ENCODE data around the gene DUSP21. TPM values are rescaled to one million over a fixed set of nuclear protein-coding genes. Genes with fewer than 3 reads are reported as not detected.

Gene DUSP21
- total and polyA plus RNA-seq, 2 donors (not counting 3 experiments of a cell fraction or from before 2014, with no cell fraction given) = not detected

GRCh38 chrX:44875185-44875489 is 31.3 kb downstream of the DUSP21 start:
- FAIRE-seq (no peak), DNase-seq (ENCODE audit: low read depth, low spot score) (no peak)
- Histone ChIP-seq H3K27ac (ENCODE audit: insufficient read depth, low read depth, low read length) (no peak overlapping the region), H3K9me3 (replicated peaks; ENCODE audit: control insufficient read depth, insufficient read depth, low read length) (no peaks in the 10 kb centered on the region), H3K4me3 (replicated peaks in 1 of 3; ENCODE audit: insufficient read depth in 1 of 3, low read depth in 1 of 3, low read length in 3 of 3) (peak overlapping the region; percentile 71 to 96 (median 88)), H3K9me1 (replicated peaks; ENCODE audit: control insufficient read depth, extremely low read depth, insufficient read depth, low read length) (no peaks in the 10 kb centered on the region), H3K36me3 (ENCODE audit: control insufficient read depth in 2 of 2, extremely low read depth in 1 of 2, insufficient read depth in 2 of 2, low read length in 2 of 2) (no peaks in the 10 kb centered on the region), H3K9ac (replicated peaks; ENCODE audit: extremely low read depth, insufficient read depth, low read length) (peak overlapping the region; percentile 17), H3K4me2 (ENCODE audit: insufficient read depth, low read length) (peak overlapping the region; percentile 91), H3K4me1 (ENCODE audit: control insufficient read depth, extremely low read depth, insufficient read depth, low read length) (peaks cover 6% of the 10 kb centered on the region), H2AFZ (ENCODE audit: low read depth, low read length) (no peak overlapping the region), H4K20me1 (replicated peaks; ENCODE audit: control insufficient read depth, extremely low read depth, insufficient read depth, low read length) (no peaks in the 10 kb centered on the region), H3K79me2 (ENCODE audit: control insufficient read depth, insufficient read depth, low read length) (peaks cover 57% of the 10 kb centered on the region), H3K27me3 (ENCODE audit: control insufficient read depth in 2 of 2, insufficient read depth in 2 of 2, low read length in 2 of 2) (no peaks in the 10 kb centered on the region)
- intact Hi-C loops (cut with micrococcal nuclease) (loop anchor here (10.0 kb wide), 1 partner anchor 900 kb away; the partner anchor contains the start of gene NDP), dilution Hi-C loops (cut with MboI; ENCODE audit: extremely low pct_ligation_motif_present, low sequenced_read_pairs) (no loop called here)
- BruUV-seq (replicated peaks) = TSS peak; percentile 23
- TF ChIP-seq FOS (IDR thresholded peaks at IDR 0.05; ENCODE audit: borderline replicate concordance, insufficient read depth, low read length) (no peak), MYC (IDR thresholded peaks at IDR 0.05; ENCODE audit: low read depth, low read length) (no peak), CTCF (IDR thresholded peaks at IDR 0.05; ENCODE audit: extremely low read depth in 1 of 2, insufficient read depth in 1 of 2, low read depth in 1 of 2, low read length in 2 of 2) (no peak), GATA2 (IDR thresholded peaks at IDR 0.05; ENCODE audit: insufficient read depth, insufficient read length, low read depth, low read length) (no peak), JUN (IDR thresholded peaks at IDR 0.05; ENCODE audit: borderline replicate concordance, insufficient read depth, insufficient read length, low read depth) (no peak), EZH2 (IDR thresholded peaks at IDR 0.05; ENCODE audit: borderline replicate concordance, low read depth, low read length, severe bottlenecking) (no peak), POLR2AphosphoS5 (IDR thresholded peaks at IDR 0.05; ENCODE audit: insufficient read depth, low read depth, low read length) (no peak), POLR2A (IDR thresholded peaks at IDR 0.05; ENCODE audit: low read depth, low read length) (no peak), MAX (IDR thresholded peaks at IDR 0.05; ENCODE audit: insufficient read depth, insufficient read length) (no peak)
- ChIA-PET POLR2A (no interaction called here), CTCF (interaction anchor here (3.0 kb wide), 1 partner anchor 195 kb away, joined by 16 read pairs; no protein-coding TSS in a partner anchor)
